ENCODE results near the gene TIAM1.

Gene TIAM1

DNA sequence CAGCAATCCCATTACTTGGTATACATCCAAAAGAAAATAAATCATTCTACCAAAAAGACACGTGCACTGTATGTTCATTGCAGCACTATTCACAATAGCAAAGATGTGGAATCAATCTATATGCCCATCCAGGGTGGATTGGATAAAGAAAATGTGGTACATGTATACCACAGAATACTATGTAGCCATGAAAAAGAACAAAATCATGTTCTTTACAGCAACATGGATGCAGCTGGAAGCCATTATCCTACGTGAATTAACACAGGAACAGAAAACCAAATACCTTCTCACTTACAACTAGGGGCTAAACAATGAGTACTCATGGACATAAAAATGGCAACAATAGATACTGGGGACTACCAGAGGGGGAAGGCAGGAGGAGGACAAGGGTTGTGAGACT lies 147.3 kb downstream of the TIAM1 start:
- TF ChIP-seq, protein P1, sequence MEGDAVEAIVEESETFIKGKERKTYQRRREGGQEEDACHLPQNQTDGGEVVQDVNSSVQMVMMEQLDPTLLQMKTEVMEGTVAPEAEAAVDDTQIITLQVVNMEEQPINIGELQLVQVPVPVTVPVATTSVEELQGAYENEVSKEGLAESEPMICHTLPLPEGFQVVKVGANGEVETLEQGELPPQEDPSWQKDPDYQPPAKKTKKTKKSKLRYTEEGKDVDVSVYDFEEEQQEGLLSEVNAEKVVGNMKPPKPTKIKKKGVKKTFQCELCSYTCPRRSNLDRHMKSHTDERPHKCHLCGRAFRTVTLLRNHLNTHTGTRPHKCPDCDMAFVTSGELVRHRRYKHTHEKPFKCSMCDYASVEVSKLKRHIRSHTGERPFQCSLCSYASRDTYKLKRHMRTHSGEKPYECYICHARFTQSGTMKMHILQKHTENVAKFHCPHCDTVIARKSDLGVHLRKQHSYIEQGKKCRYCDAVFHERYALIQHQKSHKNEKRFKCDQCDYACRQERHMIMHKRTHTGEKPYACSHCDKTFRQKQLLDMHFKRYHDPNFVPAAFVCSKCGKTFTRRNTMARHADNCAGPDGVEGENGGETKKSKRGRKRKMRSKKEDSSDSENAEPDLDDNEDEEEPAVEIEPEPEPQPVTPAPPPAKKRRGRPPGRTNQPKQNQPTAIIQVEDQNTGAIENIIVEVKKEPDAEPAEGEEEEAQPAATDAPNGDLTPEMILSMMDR (conservative IDR thresholded peaks at IDR 0.05; ENCODE audit: control insufficient read depth, insufficient read depth, low read depth, low read length) = no peak
- H3K4me3 ChIP-seq (ENCODE audit: control insufficient read depth, low read depth, low read length) = no peak overlapping the region
- no peak for DNase-seq (ENCODE audit: low read depth)

DNA sequence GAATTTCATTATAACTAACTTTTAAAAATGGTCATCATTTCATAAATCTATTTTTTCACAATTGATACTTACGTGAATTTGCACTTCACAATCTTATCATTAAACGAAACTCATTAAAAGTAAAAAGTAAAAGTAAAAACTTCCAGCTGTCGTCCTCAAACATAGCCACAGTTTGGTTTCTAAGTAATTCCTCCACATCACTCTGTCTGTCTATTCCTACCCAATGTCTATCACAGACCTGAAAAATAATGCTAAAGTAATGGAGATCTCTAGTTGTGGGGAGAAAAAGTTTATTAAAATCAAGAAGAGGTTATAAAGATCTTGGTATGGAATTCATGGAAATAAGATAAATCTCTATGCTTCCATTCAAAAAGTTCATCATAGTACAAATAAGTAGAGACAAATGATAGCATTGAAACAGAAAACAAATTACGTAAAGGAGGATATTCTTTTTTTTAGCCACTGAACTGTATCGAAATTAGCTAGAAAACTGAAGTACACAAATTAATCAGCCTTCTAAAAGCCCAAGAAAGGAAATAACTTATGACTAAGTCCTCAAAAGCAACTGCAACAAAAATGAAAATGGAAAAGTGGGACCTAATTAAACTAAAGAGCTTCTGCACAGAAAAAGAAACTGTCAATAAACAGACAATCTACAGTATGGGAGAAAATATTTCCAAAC lies 148.6 kb downstream of the TIAM1 start:
- no peak for DNase-seq (ENCODE audit: low read depth)
- no peak overlapping the region for H3K4me3 ChIP-seq (ENCODE audit: control insufficient read depth, low read depth, low read length)
- TF ChIP-seq, protein P1 (conservative IDR thresholded peaks at IDR 0.05; ENCODE audit: control insufficient read depth, insufficient read depth, low read depth, low read length) = no peak

DNA sequence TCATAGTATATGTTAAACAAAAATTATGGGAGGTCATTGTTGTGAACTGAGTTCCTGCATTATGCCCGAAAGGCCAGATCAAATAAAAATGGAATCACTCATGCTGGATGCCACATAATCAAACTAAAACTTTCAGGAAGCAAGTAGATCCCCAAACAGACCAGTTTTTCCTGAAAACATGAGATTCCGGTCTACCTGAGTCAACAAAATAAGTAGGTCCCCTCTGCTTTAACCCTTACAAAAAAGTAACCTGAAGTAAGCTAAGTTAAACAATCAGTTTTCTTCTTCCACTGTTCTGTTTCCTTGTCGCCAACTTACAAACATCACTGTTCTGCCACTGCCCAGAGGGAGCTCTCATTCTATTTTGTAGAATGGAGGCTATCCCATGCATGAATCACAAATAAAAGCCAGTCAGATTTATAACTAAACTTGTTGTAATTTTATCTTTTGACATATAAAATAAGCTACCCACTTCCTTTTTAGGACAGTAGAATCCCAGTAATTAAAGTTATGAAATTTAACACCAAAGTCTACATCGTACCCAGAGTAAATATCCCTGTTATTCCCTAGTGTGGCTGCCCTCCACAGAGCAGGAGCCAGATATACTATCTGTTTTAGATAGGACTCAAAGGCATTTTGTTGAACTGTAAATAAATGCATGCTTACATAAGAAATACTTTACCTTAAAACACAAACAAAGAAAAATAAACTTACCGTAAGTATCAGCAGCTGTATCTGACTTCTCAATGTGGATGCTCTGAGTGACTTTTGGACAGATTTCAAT lies 149.4 kb downstream of the TIAM1 start:
- no peak overlapping the region for H3K4me3 ChIP-seq (ENCODE audit: control insufficient read depth, low read depth, low read length)
- no peak for DNase-seq (ENCODE audit: low read depth)
- TF ChIP-seq, protein P1 (conservative IDR thresholded peaks at IDR 0.05; ENCODE audit: control insufficient read depth, insufficient read depth, low read depth, low read length) = no peak

DNA sequence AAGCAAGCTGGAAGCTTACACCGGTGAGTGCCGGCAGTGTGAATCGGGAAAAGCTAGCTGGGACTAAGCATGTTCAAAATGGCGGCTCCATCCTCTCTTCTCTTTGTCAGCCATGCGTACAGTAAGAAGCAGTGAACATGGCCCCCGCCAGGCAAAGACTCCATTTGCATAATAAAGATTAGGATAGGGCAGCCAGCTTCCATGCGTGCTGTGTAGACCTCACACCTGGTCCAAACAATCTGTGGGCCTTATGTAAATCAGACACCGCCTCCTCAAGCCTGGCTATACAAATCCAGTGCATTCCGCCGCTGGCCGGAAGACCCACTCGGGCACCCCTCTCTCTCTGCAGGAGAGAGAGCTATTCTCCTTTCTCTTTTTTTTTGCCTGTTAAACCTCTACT lies 150.3 kb downstream of the TIAM1 start:
- no peak overlapping the region for H3K4me3 ChIP-seq (ENCODE audit: control insufficient read depth, low read depth, low read length)
- no peak for DNase-seq (ENCODE audit: low read depth)
- TF ChIP-seq, protein P1 (conservative IDR thresholded peaks at IDR 0.05; ENCODE audit: control insufficient read depth, insufficient read depth, low read depth, low read length) = no peak

DNA sequence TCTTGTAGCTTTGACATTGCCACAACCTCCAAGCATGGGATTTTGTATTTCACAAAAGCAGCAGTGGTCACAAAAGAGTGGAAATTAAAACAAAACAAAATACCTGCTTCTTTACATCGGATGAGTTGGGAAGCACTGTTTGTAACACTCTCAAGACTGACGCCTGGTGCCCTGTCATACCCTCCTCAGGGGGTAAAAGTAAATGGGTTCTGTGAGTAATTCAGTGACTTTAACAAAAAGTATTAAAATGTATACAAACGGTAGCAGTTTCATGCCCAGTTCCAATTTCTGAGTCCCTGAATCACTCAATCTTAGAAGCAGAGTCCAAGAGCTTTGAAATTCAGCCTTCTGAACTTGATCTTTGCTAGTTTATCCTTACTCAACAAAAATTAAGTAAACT lies 152.5 kb downstream of the TIAM1 start:
- H3K4me3 ChIP-seq (ENCODE audit: control insufficient read depth, low read depth, low read length) = no peak overlapping the region
- TF ChIP-seq, protein P1 (conservative IDR thresholded peaks at IDR 0.05; ENCODE audit: control insufficient read depth, insufficient read depth, low read depth, low read length) = no peak
- no peak for DNase-seq (ENCODE audit: low read depth)

DNA sequence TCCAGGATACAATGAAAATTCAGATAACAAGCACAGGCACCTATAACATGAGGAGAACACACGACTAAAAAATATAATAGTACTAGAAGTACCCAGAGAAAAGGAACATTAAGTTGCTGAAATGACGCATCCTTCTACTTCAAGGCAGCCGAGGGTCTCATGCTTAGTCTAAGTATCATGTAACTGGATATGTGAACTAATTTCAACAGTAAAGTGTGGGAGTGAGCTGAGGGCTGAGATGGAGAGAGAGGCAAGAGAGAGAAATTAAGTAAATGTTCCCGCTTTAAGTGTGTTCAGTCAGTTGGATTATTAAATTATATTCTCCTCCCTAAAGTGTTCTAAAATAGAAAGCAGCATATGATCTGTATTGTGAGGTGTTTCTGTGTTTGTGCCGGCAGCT lies 153.5 kb downstream of the TIAM1 start:
- H3K4me3 ChIP-seq (ENCODE audit: control insufficient read depth, low read depth, low read length) = no peak overlapping the region
- TF ChIP-seq, protein P1 (conservative IDR thresholded peaks at IDR 0.05; ENCODE audit: control insufficient read depth, insufficient read depth, low read depth, low read length) = no peak

More for the DNA sequence above, 153.5 kb downstream of the TIAM1 start:
- DNase-seq (ENCODE audit: low read depth) = peak; percentile 6
